ENCODE measurements around the gene CRHR1.

DNA sequence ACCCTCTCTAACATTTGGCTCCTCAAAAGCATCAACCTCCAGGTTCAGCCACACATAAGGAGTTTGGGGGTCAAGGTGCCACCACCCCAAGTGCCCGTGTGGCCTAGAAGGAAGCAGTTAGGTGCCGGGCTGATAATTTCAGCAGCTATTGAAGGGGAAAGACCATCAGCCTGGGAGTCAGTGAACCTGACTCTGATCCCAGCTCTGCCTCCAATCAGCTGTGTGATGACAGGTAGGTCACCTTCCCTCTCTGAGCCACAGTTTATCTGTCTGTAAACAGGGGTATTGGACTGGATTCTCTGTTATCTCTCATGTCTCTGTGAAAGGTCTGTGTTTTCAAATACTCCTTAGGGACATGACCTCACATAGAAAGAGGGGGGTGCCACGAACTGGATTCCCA is 3.9 kb downstream of the CRHR1 start:
- TF ChIP-seq, protein P1, sequence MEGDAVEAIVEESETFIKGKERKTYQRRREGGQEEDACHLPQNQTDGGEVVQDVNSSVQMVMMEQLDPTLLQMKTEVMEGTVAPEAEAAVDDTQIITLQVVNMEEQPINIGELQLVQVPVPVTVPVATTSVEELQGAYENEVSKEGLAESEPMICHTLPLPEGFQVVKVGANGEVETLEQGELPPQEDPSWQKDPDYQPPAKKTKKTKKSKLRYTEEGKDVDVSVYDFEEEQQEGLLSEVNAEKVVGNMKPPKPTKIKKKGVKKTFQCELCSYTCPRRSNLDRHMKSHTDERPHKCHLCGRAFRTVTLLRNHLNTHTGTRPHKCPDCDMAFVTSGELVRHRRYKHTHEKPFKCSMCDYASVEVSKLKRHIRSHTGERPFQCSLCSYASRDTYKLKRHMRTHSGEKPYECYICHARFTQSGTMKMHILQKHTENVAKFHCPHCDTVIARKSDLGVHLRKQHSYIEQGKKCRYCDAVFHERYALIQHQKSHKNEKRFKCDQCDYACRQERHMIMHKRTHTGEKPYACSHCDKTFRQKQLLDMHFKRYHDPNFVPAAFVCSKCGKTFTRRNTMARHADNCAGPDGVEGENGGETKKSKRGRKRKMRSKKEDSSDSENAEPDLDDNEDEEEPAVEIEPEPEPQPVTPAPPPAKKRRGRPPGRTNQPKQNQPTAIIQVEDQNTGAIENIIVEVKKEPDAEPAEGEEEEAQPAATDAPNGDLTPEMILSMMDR (IDR thresholded peaks at IDR 0.05; ENCODE audit: low read depth, low read length): no peak
- TF ChIP-seq POLR2A (IDR thresholded peaks at IDR 0.05; ENCODE audit: extremely low read depth, insufficient read length) (no peak), MYC (IDR thresholded peaks at IDR 0.05; ENCODE audit: low read depth, low read length) (no peak)
- TF ChIP-seq, protein P2, sequence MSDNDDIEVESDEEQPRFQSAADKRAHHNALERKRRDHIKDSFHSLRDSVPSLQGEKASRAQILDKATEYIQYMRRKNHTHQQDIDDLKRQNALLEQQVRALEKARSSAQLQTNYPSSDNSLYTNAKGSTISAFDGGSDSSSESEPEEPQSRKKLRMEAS (IDR thresholded peaks at IDR 0.05; ENCODE audit: low read depth, low read length): no peak
